Thyroid gland (tissue), 4 donors: ENCODE data around the gene POLR3K. TPM values are rescaled to one million over a fixed set of nuclear protein-coding genes. Genes with fewer than 3 reads are reported as not detected.
A peak's percentile ranks its signal among the peaks of the same experiment; 100 is the strongest.

Source experiments
- DNase-seq, 2 donors: peaks; one replicate each; pipeline ENCODE4 v3.0.0-alpha.2; 2019
- H3K27ac ChIP-seq, 3 donors: fragments of 200-600 bp; sonication (generic); 1 replicate in 2 of 3; 2 replicates in 1 of 3; pipeline ENCODE4 v1.5.1; 2016 to 2019; ENCODE audit warnings: mild to moderate bottlenecking in 1 of 3, moderate library complexity in 1 of 3
- H3K27me3 ChIP-seq: fragments of 200-600 bp; sonication (generic); one replicate; pipeline ENCODE4 v1.5.1; 2019
- H3K36me3 ChIP-seq, 2 donors: fragments of 200-600 bp; sonication (generic); one replicate each; pipeline ENCODE4 v1.5.1; 2016 to 2019
- H3K4me1 ChIP-seq, 2 donors: fragments of 200-600 bp; sonication (generic); one replicate each; pipeline ENCODE4 v1.5.1; 2017 to 2019
- H3K4me3 ChIP-seq, 3 donors: fragments of 200-600 bp; sonication (generic); replicated peaks in 1 of 3; 1 replicate in 2 of 3; 2 replicates in 1 of 3; pipeline ENCODE4 v1.5.1; 2016; ENCODE audit warnings: mild to moderate bottlenecking in 1 of 3
- H3K9me3 ChIP-seq: fragments of 200-600 bp; sonication (generic); one replicate; pipeline ENCODE4 v1.5.1; 2017
- CTCF ChIP-seq, 6 experiments: fragments of 200-600 bp in 3 of 6; fragments of 450-650 bp in 3 of 6; sonication (generic) in 3 of 6; IDR thresholded peaks; one replicate each; pipeline ENCODE4 v1.5.1; 2016 to 2019; ENCODE audit warnings: antibody characterized with exemption in 6 of 6, mild to moderate bottlenecking in 2 of 6, inconsistent platforms in 1 of 6, moderate library complexity in 1 of 6
- WGBS, 2 donors: methylation state at CpG; one replicate each; pipeline ENCODE4 v1.1.5; 2017; 5-methylcytosine and 5-hydroxymethylcytosine counted together
- intact Hi-C: fragments of 100-400 bp; cut with DNase I; formaldehyde crosslinking; loops from one replicate; pipeline ENCODE4 v1.15.1; 2023
- microRNA-seq: library from miRNA; unstranded; fragments of <30 nt; microRNA quantifications from one replicate; pipeline ENCODE4, GENCODE V29; 2016
- small RNA-seq: library from RNA; depleted of rRNA; stranded (forward); fragments of <200 nt; gene quantifications from one replicate; pipeline ENCODE3, GENCODE V24; 2016
- total RNA-seq, 4 donors: library from RNA; depleted of rRNA; stranded (reverse); fragments of >200 nt; gene quantifications; one replicate each; pipeline ENCODE4 v1.2.3, GENCODE V29; 2016

POLR3K gene
- total RNA-seq, 4 donors from 2014 or later = 3.5 to 6.7 (median 4.6) TPM

- Histone ChIP-seq H3K27me3 (no peaks in the 10 kb centered on the region), H3K4me1 (no peaks in the 10 kb centered on the region)
These were observed 43.3 kb downstream of the POLR3K start for GRCh38 chr16:9903-10665.

More at GRCh38 chr16:9903-10665, 43.3 kb downstream of the POLR3K start:
- WGBS, 2 donors = 41% methylated on average over 9 of the region's 48 CpGs; no CpG with 5 or more reads in 1 of the 2 donors
- Histone ChIP-seq H3K27ac (no peak overlapping the region), H3K36me3 (no peaks in the 10 kb centered on the region), H3K9me3 (no peaks in the 10 kb centered on the region), H3K4me3 (no peak overlapping the region)
- peak in 1 of 2 donors; percentile 25 for DNase-seq
- intact Hi-C loops = no loop called here
- TF ChIP-seq CTCF (IDR thresholded peaks at IDR 0.05) = no peak

Small RNA genes within 50 kb of the gene (microRNA-seq; reads per million reads assigned to microRNA genes)
- not detected for gene MIR6859-4

Small RNA genes within 50 kb of the gene (small RNA-seq; reads per million reads assigned to genes)
- gene MIR6859-4 (not detected), gene Z69720.2 (not detected)

Other genes starting within 250 kb of the POLR3K start
- gene SNRNP25, start 220 bp upstream of the POLR3K start, total RNA-seq = 10 to 100 TPM; 16.1 to 53.6 (median 34.8) TPM
- 10 to 100 TPM; 20.4 to 35.4 (median 28.4) TPM for gene RHBDF1, start 19.0 kb upstream of the POLR3K start, total RNA-seq
- 100 to 1,000 TPM in 2 of 4 donors, 10 to 100 TPM in 2; 75.8 to 150 (median 104) TPM for gene MPG, start 24.6 kb upstream of the POLR3K start, total RNA-seq
- gene NPRL3, start 85.1 kb upstream of the POLR3K start, total RNA-seq = 10 to 100 TPM; 21.8 to 34.3 (median 26.1) TPM
- gene HBZ, start 99.0 kb upstream of the POLR3K start, total RNA-seq = not detected
- gene HBM, start 112.4 kb upstream of the POLR3K start, total RNA-seq = not detected
- 100 to 1,000 TPM in 1 of 4 donors, 10 to 100 TPM in 3; 21.2 to 136 (median 51.3) TPM for gene HBA2, start 119.3 kb upstream of the POLR3K start, total RNA-seq
- gene HBA1, start 123.1 kb upstream of the POLR3K start, total RNA-seq = 100 to 1,000 TPM in 1 of 4 donors, 10 to 100 TPM in 1, not detected in 2; 16.5 to 110 TPM
- gene HBQ1, start 126.9 kb upstream of the POLR3K start, total RNA-seq = not detected
- 100 to 1,000 TPM in 3 of 4 donors, 10 to 100 TPM in 1; 96.6 to 218 (median 149) TPM for gene LUC7L, start 175.8 kb upstream of the POLR3K start, total RNA-seq
- gene FAM234A, start 181.2 kb upstream of the POLR3K start, total RNA-seq = 100 to 1,000 TPM in 2 of 4 donors, 10 to 100 TPM in 2; 35.3 to 140 (median 107) TPM
- 1 to 10 TPM in 3 of 4 donors, under 1 TPM in 1; 0.73 to 5.9 (median 3.0) TPM for gene RGS11, start 222.3 kb upstream of the POLR3K start, total RNA-seq
- not detected for gene ARHGDIG, start 227.0 kb upstream of the POLR3K start, total RNA-seq
- gene PDIA2, start 229.6 kb upstream of the POLR3K start, total RNA-seq = under 1 TPM in 1 of 4 donors, not detected in 3; 0.81 TPM